Sigmoid colon (tissue), 4 donors: ENCODE results near the gene PKN2.

Source experiments
- CTCF ChIP-seq, 4 experiments: fragments of 450-650 bp in 3 of 4; fragments of 200-600 bp in 1 of 4; IDR thresholded peaks; one replicate each; pipeline ENCODE4 v1.5.1; 2016 to 2019; ENCODE audit warnings: antibody characterized with exemption in 4 of 4, mild to moderate bottlenecking in 3 of 4, moderate library complexity in 2 of 4
- EP300 ChIP-seq, 4 donors: sonication (generic); formaldehyde crosslinking; IDR thresholded peaks; one replicate each; pipeline ENCODE4 v1.6.1; 2017; ENCODE audit warnings: antibody characterized with exemption in 4 of 4
- POLR2A ChIP-seq, 2 donors: fragments of 450-650 bp; IDR thresholded peaks; one replicate each; pipeline ENCODE4 v1.6.1; 2016; ENCODE audit warnings: antibody characterized with exemption in 2 of 2, mild to moderate bottlenecking in 2 of 2, moderate library complexity in 2 of 2
- POLR2AphosphoS5 ChIP-seq, 4 donors: sonication (generic); formaldehyde crosslinking; IDR thresholded peaks; one replicate each; pipeline ENCODE4 v1.6.1; 2017; ENCODE audit warnings: antibody characterized with exemption in 4 of 4

GRCh38 chr1:88645886-88646285, 38.2 kb upstream of the PKN2 start:
- TF ChIP-seq POLR2A (IDR thresholded peaks at IDR 0.05) (no peak), EP300 (IDR thresholded peaks at IDR 0.05) (no peak), CTCF (IDR thresholded peaks at IDR 0.05) (no peak), POLR2AphosphoS5 (IDR thresholded peaks at IDR 0.05) (no peak)
